Measurements from ENCODE around the gene MAN2A1. TPM values are rescaled to one million over a fixed set of nuclear protein-coding genes. Genes with fewer than 3 reads are reported as not detected.
"Not testable (repeated sequence)": the region's sequence is repeated elsewhere in the genome, so short reads cannot be mapped to it uniquely, and the experiment has no call there.

The MAN2A1 gene
- total and polyA plus RNA-seq, 5 experiments from 2014 or later = 17.5 to 83.9 (median 20.7) TPM

DNA sequence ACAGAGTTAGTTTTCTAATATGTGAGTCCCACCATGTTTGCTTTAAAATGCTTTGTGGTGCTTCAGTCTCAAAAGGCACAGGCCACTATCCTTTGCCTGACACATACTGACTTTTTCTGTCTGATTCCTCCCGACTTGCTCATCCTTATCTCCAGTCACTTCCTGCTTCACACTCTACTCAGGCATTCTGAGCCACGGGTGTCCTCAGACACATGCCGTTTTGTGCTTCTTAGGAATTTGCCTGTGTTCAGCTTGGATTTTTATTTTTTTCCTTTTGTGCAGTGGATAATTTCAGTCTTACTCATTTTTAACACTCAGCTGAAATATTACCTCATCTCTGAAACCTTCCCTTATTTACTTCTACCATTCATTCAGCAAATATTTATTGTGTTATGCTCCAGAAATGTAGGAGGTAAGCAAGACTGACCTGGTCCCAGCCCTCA, 54.1 kb downstream of the MAN2A1 start:
- no peak for DNase-seq
- H3K36me3 Mint-ChIP-seq = peaks cover 6 to 62% (median 25%) of the 10 kb centered on the region in 3 donors

DNA sequence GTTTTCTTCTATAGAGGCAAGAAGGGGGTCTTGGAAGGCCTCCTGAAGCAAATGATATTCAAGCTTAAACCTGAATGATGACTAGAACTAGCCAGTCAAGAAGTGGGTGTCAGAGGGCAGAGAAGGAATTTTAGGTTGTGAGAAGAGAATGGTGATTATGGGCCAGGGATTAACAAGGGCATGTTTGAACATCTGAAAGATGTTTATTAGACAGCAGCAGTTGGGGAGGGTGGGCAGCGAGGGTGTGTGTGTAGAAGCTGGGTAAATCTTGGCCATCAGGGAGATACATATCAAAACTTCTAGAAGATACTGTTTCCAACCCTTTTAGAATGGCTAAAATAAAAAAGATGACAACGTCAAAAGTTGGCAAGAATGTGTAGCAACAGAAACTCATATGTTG, 54.5 kb downstream of the MAN2A1 start:
- DNase-seq = no peak

More for the DNA sequence above, 54.1 kb downstream of the MAN2A1 start:
- Mint-ChIP-seq H3K4me3 (no peak overlapping the region), H3K27ac (peak overlapping the region in 4 of 10 donors; percentile 6 to 79 (median 26)), H3K4me1 (peaks cover 41 to 80% (median 73%) of the 10 kb centered on the region in 4 donors), H3K9me3 (peaks cover 0 to 9% (median 0%) of the 10 kb centered on the region in 9 donors), H3K27me3 (no peaks in the 10 kb centered on the region)
- POLR2A ChIA-PET = no interaction called here
- no peak for ATAC-seq

DNA sequence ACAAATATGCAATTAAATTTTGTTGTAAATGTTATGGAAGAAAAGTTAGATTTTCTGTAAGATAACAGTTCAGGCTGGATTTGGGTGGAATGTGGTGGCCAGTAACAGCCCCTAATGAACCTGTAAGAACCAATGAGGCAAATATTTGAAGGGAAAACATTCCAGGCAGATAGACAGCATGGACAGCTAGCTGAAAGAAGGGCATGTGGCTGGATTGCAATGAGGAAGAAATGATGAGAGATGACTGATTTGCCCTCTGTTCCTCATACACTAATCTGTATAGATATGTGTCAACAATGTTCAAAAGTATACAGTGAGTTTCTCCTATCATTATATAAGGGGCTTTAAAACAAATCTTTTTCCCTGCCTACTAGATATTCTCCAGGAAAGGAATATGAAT, 58.8 kb downstream of the MAN2A1 start:
- POLR2A ChIA-PET = interaction anchor here (0.6 kb wide), 1 partner anchor 20 kb away, joined by 4 read pairs; no protein-coding TSS in a partner anchor
- ATAC-seq (no peak), DNase-seq (no peak)
- Mint-ChIP-seq H3K27me3 (no peaks in the 10 kb centered on the region), H3K4me1 (peaks cover 31 to 66% (median 62%) of the 10 kb centered on the region in 4 donors), H3K27ac (peak overlapping the region in 7 of 10 donors; percentile 7 to 73 (median 27)), H3K36me3 (peaks cover 6 to 36% (median 23%) of the 10 kb centered on the region in 3 donors), H3K4me3 (no peak overlapping the region), H3K9me3 (peaks cover 0 to 7% (median 0%) of the 10 kb centered on the region in 9 donors)

More for the DNA sequence above, 54.5 kb downstream of the MAN2A1 start:
- H3K4me3 Mint-ChIP-seq = no peak overlapping the region
- ATAC-seq = no peak
- H3K27ac Mint-ChIP-seq = peak overlapping the region in 7 of 10 donors; percentile 2 to 51 (median 23)
- no peaks in the 10 kb centered on the region for H3K27me3 Mint-ChIP-seq
- H3K4me1 Mint-ChIP-seq = peaks cover 40 to 79% (median 73%) of the 10 kb centered on the region in 4 donors
- POLR2A ChIA-PET = no interaction called here
- H3K36me3 Mint-ChIP-seq = peaks cover 6 to 59% (median 25%) of the 10 kb centered on the region in 3 donors
- peaks cover 0 to 9% (median 0%) of the 10 kb centered on the region in 9 donors for H3K9me3 Mint-ChIP-seq

DNA sequence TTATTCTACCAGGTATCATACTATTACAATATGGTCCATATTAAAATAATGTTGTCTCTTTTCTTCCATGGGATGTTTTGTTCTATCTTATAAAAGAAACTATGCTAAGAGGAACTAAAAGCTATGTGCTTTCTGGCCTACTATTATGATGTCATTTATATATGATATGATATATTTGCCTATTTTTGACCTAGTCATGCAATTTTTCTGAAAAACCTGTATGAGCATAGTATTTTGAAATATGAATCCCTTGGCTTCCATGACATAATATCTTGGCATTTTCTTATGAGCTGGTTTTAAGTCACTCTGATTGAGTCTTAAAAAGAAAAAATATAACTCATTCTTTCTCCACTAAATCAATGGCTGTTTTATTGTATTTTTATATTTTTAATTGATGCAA, 60.7 kb downstream of the MAN2A1 start:
- H3K27ac Mint-ChIP-seq = peak overlapping the region in 6 of 10 donors; percentile 17 to 73 (median 38)
- POLR2A ChIA-PET = interaction anchor here (0.5 kb wide), 1 partner anchor 54 kb away, joined by 3 read pairs; no protein-coding TSS in a partner anchor

DNA sequence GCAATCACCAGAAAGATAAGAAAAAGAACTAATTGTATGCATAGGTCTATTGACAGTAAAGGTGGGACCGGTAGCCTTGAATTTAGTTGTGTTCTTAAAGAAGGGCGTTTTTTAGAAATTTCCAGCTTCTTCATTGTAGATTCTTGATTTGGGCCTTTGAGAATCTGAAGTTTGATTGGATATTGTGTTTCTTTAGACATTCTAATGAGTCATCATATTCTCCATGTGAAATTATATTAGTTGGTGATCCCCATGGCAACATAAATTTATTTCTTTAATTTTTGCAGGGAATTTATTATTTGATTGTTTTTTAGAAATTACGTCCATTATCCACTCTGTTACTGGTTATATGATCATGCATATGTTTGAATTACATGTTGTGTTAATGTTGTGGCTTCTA, 63.6 kb downstream of the MAN2A1 start:
- Mint-ChIP-seq H3K4me3 (no peak overlapping the region), H3K36me3 (peaks cover 17 to 55% (median 36%) of the 10 kb centered on the region in 3 donors), H3K27ac (peak overlapping the region in 3 of 10 donors; percentile 2 to 65 (median 27)), H3K4me1 (peaks cover 17 to 52% (median 49%) of the 10 kb centered on the region in 4 donors), H3K27me3 (no peaks in the 10 kb centered on the region), H3K9me3 (peaks cover 0 to 4% (median 0%) of the 10 kb centered on the region in 9 donors)
- POLR2A ChIA-PET = no interaction called here
- no peak for DNase-seq
- no peak for ATAC-seq

More for the DNA sequence above, 60.7 kb downstream of the MAN2A1 start:
- H3K36me3 Mint-ChIP-seq = peaks cover 0 to 34% (median 14%) of the 10 kb centered on the region in 3 donors
- no peak for ATAC-seq
- no peaks in the 10 kb centered on the region for H3K27me3 Mint-ChIP-seq
- H3K4me3 Mint-ChIP-seq = no peak overlapping the region
- DNase-seq = no peak
- H3K4me1 Mint-ChIP-seq = peaks cover 22 to 63% (median 55%) of the 10 kb centered on the region in 4 donors
- H3K9me3 Mint-ChIP-seq = no peaks in the 10 kb centered on the region

DNA sequence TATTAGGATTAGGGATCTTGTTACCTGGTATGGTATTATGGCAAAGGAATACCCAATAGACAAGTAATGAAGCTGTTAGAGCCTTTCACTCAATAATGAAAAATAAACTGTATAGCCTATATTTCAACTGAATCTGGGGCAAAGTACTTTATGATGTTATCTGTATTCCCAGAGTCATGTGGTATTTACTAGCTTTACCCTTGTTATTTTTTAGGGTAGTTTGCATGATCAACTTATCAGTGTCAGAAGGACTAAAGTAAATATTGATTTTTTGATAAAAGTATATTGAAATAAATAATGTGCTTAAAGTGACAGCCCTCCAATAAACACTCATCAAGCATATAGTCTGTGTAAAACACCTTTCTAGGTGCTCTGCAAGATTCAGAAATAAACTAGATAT, 64.6 kb downstream of the MAN2A1 start:
- DNase-seq (no peak), ATAC-seq (no peak)
- peaks cover 22 to 59% (median 39%) of the 10 kb centered on the region in 3 donors for H3K36me3 Mint-ChIP-seq
- H3K27me3 Mint-ChIP-seq = no peaks in the 10 kb centered on the region
- peaks cover 0 to 4% (median 0%) of the 10 kb centered on the region in 9 donors for H3K9me3 Mint-ChIP-seq
- peak overlapping the region in 1 of 10 donors; percentile 52 for H3K27ac Mint-ChIP-seq
- H3K4me3 Mint-ChIP-seq = no peak overlapping the region
- POLR2A ChIA-PET = interaction anchor here (0.7 kb wide), 1 partner anchor 56 kb away, joined by 3 read pairs; no protein-coding TSS in a partner anchor
- peaks cover 15 to 51% (median 46%) of the 10 kb centered on the region in 4 donors for H3K4me1 Mint-ChIP-seq

DNA sequence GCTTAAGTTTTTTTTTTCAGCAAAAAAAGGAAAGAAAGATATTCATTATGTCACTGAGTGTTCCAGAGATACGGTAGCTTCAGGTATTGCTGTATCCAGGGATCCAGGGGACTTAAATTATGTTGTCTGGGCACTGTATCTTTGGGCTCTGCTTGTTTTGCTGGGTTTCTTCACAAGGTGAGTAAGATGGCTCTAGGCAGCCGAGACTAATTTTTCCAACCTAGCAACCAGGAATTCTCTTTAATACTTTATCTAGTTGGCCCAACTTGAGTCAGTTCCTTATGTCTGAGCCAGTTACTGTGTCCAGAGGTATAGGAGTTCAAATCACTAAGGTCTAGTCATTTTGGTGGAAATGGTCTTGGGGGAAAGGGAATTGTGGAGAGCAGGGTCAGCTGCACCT, 66.0 kb downstream of the MAN2A1 start:
- DNase-seq = no peak
- H3K27ac Mint-ChIP-seq = peak overlapping the region in 2 of 10 donors; percentile 8 to 48
- H3K36me3 Mint-ChIP-seq = peaks cover 27 to 68% (median 51%) of the 10 kb centered on the region in 3 donors
- H3K4me1 Mint-ChIP-seq = peaks cover 13 to 53% (median 43%) of the 10 kb centered on the region in 4 donors
- no peaks in the 10 kb centered on the region for H3K27me3 Mint-ChIP-seq
- peaks cover 5 to 13% (median 8%) of the 10 kb centered on the region in 9 donors for H3K9me3 Mint-ChIP-seq
- POLR2A ChIA-PET = no interaction called here
- no peak for ATAC-seq
- H3K4me3 Mint-ChIP-seq = no peak overlapping the region

DNA sequence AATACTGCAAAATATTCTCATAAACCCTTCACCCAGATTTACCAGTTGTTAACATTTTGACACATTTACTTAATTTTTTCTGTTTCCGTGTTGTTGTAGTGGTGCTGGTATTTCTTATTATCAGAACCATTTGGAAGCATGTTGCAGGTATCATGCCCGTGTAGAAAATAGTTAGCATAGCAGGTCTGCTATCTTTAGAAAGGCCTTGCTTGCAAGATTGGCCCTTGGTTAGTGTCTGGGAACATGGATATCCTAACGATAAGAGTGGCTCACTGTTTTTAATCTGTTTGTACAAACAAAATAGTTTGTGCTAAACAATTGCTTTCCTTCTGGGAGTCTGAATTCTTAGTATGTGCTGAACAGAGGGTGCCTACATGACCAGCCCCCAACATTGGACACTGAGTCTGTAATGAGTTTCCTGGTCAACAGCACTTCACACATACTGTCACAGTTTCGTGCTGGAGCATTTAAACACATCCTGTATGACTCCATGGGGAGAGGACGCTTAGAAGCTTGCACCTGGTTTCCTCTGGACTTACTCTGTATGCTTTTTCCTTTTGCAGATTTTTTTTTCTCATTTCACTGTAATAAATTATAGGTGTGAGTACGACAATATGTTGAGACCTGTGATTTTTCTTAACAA, 66.9 kb downstream of the MAN2A1 start:
- H3K27me3 Mint-ChIP-seq = no peaks in the 10 kb centered on the region
- H3K27ac Mint-ChIP-seq = peak overlapping the region in 3 of 10 donors; percentile 6 to 51 (median 33)
- H3K9me3 Mint-ChIP-seq = peaks cover 5 to 14% (median 10%) of the 10 kb centered on the region in 9 donors
- DNase-seq = no peak
- POLR2A ChIA-PET = no interaction called here
- H3K36me3 Mint-ChIP-seq = peaks cover 29 to 64% (median 47%) of the 10 kb centered on the region in 3 donors
- no peak overlapping the region for H3K4me3 Mint-ChIP-seq
- ATAC-seq = no peak
- H3K4me1 Mint-ChIP-seq = peaks cover 9 to 45% (median 39%) of the 10 kb centered on the region in 4 donors

DNA sequence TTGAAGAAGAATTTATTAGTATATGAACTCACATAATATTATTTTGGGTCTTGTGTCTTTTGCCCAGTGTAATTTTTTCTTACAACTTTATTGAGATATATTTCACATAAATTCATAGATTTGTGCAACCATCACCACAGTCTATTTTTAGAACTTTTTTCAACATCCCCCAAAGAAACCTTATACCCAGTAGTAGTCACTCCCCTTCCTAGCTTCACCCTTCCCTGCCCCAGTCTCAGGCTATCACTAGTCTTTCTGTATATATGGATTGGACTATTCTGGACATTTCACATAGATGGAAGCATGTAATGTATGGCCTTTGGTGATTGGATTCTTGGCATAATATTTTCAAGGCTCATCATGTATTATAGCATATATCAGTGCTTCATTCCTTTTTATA, 67.8 kb downstream of the MAN2A1 start:
- POLR2A ChIA-PET = no interaction called here
- Mint-ChIP-seq H3K27me3 (no peaks in the 10 kb centered on the region), H3K36me3 (peaks cover 32 to 61% (median 47%) of the 10 kb centered on the region in 3 donors), H3K27ac (peak overlapping the region in 4 of 10 donors; percentile 19 to 40 (median 30)), H3K4me1 (peaks cover 6 to 41% (median 35%) of the 10 kb centered on the region in 4 donors), H3K9me3 (peaks cover 7 to 17% (median 10%) of the 10 kb centered on the region in 9 donors), H3K4me3 (peak overlapping the region in 1 of 10 donors; percentile 0)
- no peak for ATAC-seq
- DNase-seq = no peak

DNA sequence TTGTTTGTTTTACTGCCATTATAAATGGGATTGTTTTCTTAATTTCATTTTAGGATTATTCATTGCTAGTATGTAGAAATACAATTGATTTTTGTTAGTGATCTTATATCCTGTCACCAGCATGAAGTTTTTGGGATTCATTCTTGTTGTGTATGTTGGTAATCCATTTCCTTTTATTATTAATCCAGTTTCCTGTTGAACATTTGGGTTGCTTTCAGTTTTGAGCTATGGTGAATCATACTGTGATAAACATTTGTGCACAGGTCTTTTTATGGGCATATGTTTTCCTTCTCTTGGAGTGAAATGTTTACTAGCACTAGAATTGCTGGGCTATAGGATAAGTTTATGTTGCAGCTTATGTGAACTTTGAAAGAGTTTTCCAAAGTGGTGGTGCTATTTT, 69.6 kb downstream of the MAN2A1 start:
- Mint-ChIP-seq H3K4me3 (no peak overlapping the region), H3K27me3 (no peaks in the 10 kb centered on the region), H3K9me3 (peaks cover 10 to 21% (median 10%) of the 10 kb centered on the region in 9 donors), H3K4me1 (peaks cover 7 to 32% (median 28%) of the 10 kb centered on the region in 4 donors), H3K36me3 (peaks cover 38 to 64% (median 55%) of the 10 kb centered on the region in 3 donors), H3K27ac (no peak overlapping the region)
- DNase-seq (no peak), ATAC-seq (no peak)
- POLR2A ChIA-PET = interaction anchor here (0.6 kb wide), 1 partner anchor 124 kb away, joined by 3 read pairs; no protein-coding TSS in a partner anchor

DNA sequence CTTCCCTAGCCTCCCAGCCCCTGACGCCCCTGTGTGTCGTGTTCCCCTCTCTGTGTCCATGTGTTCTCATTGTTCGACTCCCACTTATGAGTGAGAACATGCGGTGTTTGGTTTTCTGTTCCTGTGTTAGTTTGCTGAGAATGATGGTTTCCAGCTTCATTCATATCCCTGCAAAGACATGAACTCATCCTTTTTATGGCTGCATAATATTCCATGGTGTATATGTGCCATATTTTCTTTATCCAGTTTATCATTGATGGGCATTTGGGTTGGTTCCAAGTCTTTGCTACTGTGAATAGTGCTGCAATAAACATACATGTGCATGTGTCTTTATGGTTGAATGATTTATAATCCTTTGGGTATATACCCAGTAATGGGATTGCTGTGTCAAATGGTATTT, 70.4 kb downstream of the MAN2A1 start:
- ATAC-seq, H3K27me3 Mint-ChIP-seq, DNase-seq, H3K4me3 Mint-ChIP-seq, POLR2A ChIA-PET: not testable (repeated sequence)
- H3K36me3 Mint-ChIP-seq = peaks cover 38 to 62% (median 57%) of the 10 kb centered on the region in 3 donors
- peaks cover 10 to 21% (median 10%) of the 10 kb centered on the region in 9 donors for H3K9me3 Mint-ChIP-seq
- peaks cover 9 to 33% (median 30%) of the 10 kb centered on the region in 4 donors for H3K4me1 Mint-ChIP-seq
- peak overlapping the region in 2 of 10 donors; percentile 40 to 53 for H3K27ac Mint-ChIP-seq

DNA sequence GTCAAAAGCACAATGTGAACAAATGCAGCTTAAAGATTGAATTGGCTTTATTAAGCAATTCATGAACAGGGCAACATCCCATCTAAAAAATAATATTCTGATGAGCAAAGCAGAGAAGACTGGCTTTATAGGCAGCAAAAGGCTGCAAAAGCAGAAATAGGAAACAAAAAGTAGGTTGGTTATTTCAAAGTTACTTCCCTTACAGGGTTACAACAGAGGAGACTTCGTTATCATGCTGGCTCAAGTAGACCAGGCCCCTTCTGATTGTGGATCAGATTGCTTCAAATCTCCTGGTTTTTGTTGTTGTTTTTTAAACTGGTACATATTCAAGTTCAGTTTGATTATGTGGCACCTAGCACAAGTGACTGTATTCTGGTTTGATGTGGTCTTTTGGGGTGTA, 73.1 kb downstream of the MAN2A1 start:
- H3K4me3 Mint-ChIP-seq = no peak overlapping the region
- POLR2A ChIA-PET = no interaction called here
- peaks cover 24 to 56% (median 46%) of the 10 kb centered on the region in 3 donors for H3K36me3 Mint-ChIP-seq
- peaks cover 6 to 21% (median 10%) of the 10 kb centered on the region in 9 donors for H3K9me3 Mint-ChIP-seq
- DNase-seq (no peak), ATAC-seq (no peak)
- no peaks in the 10 kb centered on the region for H3K27me3 Mint-ChIP-seq
- H3K4me1 Mint-ChIP-seq = peaks cover 16 to 38% (median 31%) of the 10 kb centered on the region in 4 donors
- H3K27ac Mint-ChIP-seq = peak overlapping the region in 1 of 10 donors; percentile 73

Data from naive thymus-derived CD8-positive, alpha-beta T cell (primary cell).